A204.1 (cell line): Measurements from ENCODE around the gene HELZ.
"Not testable (repeated sequence)": the region's sequence is repeated elsewhere in the genome, so short reads cannot be mapped to it uniquely, and the experiment has no call there.

ENCODE experiments used
- FAIRE-seq: peaks from 2 replicates; lab custom pipeline; 2012; peaks lifted over from hg19 to GRCh38; lab: Jason Lieb, UNC

Gene HELZ

DNA sequence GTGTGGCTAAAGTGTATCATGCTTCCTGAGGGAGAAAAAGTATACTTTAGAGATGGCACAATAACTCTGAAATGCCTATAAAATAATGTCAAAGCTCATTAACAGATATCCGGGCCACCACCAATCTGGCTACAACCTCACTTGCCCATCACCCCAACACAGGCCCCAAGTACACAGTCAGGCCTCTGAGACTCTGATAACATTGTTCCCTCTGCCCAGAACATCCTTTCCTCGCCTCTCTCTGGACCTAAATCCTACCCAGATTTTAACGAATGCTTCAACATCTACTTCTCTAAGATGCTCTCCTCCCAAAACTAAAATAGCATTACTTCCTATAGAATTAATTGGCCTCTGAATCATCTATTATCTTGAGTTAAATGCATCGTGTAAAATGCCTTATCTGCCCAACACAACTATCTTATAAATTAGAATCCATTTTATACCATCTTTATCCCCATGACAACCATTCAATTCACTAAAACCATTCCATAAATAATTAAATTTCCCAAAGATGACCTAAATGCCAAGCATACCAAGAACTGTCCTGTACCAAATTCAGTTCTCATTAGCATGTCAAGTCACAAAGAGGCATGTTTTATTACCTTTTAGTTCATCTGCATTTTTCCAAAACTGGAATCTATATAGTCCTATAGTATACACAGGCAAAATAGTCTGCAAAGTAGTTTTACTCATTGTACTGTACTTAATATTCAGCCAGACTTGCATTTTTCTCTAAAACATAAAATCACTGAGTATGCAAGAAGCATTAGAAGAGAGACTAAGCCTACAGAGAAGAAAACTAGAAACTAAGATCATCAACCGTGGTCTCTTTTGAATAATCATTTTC, 15.7 kb downstream of the HELZ start:
- no peak for FAIRE-seq

DNA sequence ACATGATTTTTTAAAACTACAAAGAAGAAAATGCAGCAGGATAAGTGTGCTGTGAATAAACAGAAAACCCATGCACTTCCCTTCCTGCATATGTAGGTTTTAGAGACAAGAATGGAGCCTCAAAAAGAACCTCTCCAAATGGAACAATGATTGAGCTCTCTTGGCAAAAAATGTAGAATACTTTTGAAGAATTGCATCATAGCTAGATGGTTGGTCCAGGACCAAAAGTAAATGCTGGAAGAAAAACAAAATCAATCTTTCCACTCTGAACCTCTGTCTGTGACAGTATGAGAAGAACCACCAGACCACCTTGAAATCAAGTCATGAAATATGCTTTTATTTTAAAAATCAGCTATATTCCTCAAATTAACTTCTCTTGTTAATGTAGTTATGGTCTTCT, 17.5 kb downstream of the HELZ start:
- FAIRE-seq, result no peak

DNA sequence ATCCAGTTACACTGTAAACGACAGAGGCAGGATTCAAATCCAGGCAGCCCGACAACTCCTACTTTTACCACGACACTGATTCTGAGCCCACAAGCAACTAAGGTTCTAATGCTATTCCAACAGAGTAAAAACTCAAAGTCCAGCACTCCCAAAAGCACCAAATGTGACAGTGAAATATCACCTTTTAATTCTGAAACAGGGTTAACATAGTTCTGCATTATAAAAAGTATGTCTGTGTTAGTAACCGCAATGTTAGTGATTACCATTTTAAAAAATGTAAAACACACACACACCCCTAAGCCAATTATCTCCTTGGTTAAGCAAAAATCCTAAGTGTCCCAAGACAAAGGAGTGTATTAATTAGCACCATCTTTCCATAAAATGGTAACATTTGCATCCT, 19.7 kb downstream of the HELZ start:
- FAIRE-seq, result no peak

GRCh38 chr17:67224736-67225135, 20.3 kb downstream of the HELZ start:
- FAIRE-seq, result no peak

DNA sequence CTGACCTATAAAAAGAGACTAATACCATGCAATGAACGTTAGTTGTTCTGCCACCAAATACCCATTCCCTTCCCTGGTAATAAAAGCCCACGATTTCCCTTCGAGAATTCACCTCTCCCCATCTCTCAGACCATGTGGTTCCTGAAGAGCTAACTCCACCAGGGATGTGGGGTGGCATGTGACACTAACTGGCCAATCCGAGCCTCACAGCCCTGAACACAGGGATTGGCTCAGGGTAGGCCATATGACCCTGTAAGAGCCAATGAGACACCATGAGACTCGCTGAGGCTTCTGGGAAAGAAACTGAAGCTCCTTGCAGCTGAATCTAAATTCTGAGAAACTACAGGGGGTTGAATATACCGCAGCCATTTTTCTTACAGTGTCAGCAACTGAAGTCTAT, 21.1 kb downstream of the HELZ start:
- FAIRE-seq, result no peak

- FAIRE-seq, result peak; percentile 72
Measured at GRCh38 chr17:67221062-67221998, 23.7 kb downstream of the HELZ start.

- no peak for FAIRE-seq
Measured at GRCh38 chr17:67218385-67218950, 26.5 kb downstream of the HELZ start.

DNA sequence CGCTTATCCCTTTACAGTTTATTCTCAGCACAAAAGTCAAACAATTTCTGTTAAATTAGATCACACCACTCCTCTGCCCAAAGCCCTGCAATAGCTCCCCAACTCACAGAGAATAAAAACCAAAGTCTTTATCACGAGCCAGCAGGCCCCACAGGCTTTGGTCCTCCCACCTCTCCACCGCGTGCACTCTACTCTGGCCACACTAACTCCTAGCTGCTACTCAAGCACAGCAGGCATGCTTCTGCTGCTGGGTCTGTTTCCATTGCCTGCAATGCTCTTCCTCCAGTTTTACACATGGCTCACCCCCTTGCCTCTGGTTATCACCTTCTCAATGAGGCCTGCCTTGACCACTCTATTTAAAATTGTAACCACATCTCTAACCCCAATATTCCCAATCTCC, 27.6 kb downstream of the HELZ start:
- no peak for FAIRE-seq

GRCh38 chr17:67216578-67217320, 28.2 kb downstream of the HELZ start:
- FAIRE-seq, result no peak

DNA sequence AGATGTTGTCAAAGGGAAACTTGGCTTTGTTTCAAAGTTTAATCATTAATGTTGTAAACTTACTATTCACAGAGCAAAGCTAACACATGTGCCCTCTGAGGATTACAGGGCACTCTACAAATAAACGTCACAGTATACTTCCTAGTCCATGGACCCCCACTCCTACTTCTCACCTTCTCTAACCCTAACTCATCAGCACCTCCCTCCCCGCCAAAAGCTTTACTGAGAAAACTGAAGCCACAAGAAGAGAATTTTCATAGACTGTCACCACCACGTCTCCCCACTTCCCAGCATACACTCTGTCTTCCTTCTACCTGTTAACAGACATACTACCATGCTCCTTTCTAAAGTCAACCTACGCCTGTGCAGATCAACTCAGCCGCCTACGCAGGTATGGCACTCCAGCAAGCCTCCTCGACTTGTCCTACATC, 29.0 kb downstream of the HELZ start:
- FAIRE-seq, result no peak

- no peak for FAIRE-seq
Measured at GRCh38 chr17:67212714-67213417, 32.1 kb downstream of the HELZ start.

GRCh38 chr17:67212231-67212630, 32.8 kb downstream of the HELZ start:
- FAIRE-seq, result no peak

DNA sequence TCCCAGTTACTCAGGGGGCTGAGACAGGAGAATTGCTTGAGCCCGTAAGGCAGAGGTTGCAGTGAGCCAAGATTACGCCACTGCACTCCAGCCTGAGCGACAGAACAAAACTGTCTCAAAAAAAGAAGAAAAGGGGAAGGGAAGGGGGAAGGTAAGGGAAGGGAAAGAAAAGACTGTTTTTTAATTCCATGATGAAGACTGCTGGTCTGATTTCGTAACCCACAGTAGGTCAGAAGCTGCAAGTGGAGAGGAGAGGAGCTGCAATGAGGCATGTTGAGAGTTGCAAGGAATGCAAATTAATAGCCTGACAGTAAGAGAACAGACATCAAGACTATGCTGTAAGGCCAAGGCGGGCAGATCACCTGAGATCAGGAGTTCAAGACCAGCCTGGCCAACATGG, 33.3 kb downstream of the HELZ start:
- no peak for FAIRE-seq

DNA sequence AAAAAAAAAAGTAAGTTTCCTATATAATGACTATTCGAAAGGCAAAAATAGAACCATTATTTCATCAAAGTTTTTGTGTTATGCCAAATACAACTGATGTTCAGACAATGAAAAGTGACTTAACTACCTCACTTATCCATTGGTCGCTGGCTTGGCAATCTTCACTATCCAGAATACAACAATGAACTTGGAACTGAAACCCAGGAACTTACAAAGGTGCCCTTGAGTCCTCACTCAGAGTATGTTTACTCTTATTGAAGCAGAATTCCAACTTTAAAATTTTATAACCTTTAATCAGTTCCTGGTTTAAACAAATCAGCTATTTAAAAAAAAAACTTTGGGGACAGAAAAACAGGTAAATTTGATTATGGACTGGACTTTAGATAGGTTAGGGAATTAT, 34.1 kb downstream of the HELZ start:
- FAIRE-seq, result no peak

DNA sequence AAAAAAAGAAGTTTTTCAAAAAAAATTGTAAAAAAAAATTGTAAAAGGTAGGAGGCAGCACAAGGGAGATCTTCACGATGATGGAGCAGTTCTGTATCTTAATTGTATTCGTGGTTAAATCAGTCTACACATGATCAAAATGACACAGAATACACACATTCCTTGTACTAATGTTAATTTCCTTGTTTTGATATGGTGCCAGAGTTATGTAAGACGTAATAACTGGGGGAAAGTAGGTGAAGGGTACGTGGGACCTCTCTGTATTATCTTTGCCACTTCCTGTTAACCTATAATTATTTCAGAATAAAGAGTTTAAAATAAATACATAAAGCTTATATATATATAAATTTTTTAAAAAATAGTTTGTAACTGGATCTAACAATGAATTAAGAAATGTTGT, 36.8 kb downstream of the HELZ start:
- no peak for FAIRE-seq

GRCh38 chr17:67203818-67204217, 41.2 kb downstream of the HELZ start:
- no peak for FAIRE-seq

- no peak for FAIRE-seq
Measured at GRCh38 chr17:67202503-67202902, 42.5 kb downstream of the HELZ start.

DNA sequence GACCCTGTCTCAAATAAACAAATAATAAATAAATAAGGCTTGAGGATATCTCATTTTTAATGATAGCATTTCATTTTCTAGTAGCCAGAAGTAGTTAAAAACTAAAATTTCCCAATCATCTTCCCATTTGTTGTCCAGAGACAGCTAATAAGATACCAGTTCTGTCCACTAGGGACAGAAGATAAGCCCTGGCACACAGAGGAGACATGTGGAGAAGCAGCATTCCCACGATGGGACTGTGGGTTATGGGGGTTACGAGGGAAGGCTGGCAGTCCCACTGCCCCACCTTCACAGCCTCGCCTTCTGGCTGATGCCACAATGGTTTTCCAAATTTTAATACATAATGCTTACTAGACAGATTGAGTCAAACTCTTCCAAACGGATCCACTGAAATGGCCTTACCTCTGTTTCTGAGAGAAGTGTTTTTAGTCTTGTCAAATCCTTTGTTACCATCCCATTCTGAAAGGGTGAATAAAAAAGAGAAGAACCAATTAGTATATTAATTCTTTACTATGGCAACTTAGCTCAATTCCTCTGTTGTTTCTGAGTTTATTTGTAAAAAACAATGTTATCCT, 44.2 kb downstream of the HELZ start:
- FAIRE-seq, result no peak

GRCh38 chr17:67198131-67198530, 46.9 kb downstream of the HELZ start:
- FAIRE-seq, result no peak

DNA sequence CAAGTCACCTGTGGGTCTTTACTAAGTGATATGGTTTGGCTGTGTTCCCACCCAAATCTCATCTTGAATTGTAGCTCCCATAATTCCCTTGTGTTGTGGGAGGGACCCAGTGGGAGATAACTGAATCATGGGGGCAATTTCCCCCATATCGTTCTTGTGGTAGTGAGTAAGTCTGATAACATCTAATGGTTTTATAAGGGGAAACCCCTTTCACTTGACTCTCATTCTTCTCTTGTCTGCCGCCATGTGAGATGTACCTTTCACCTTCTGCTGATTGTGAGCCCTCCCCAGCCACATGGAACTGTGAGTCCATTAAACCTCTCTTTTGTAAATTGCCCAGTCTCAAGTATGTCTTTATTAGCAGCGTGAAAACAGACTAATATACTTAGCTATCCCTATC, 48.0 kb downstream of the HELZ start:
- not testable (repeated sequence) for FAIRE-seq

DNA sequence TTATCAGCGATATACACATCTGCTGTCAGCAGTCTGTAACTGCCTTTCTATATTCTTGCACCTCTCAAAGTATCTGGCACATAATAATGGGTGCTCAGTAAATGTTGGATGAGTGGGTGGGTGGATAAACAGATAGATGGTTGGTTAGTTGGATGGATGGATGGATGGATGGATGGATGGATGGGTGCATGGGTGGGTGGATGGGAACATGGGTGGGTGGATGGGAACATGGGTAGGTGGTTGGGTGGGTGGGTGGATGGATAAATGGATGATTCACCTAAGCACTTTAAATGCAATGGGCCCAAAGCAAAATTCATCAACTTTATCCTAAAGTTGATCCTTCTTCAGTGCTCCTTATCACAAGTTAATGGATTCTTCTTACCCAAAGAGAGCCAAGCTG, 48.6 kb downstream of the HELZ start:
- no peak for FAIRE-seq
